HG03439 (cell line): Measurements from ENCODE around the gene KLHL29.

Source experiments
- ATAC-seq: cut with Tn5 transposase; IDR thresholded peaks from one replicate; pipeline ENCODE4 v1.9.1; 2021; ENCODE audit warnings: mild to moderate bottlenecking, moderate library complexity; ENCODE audit not compliant: unreplicated experiment

KLHL29 gene

GRCh38 chr2:23686405-23687029, 301.5 kb downstream of the KLHL29 start:
- ATAC-seq, result no peak

DNA sequence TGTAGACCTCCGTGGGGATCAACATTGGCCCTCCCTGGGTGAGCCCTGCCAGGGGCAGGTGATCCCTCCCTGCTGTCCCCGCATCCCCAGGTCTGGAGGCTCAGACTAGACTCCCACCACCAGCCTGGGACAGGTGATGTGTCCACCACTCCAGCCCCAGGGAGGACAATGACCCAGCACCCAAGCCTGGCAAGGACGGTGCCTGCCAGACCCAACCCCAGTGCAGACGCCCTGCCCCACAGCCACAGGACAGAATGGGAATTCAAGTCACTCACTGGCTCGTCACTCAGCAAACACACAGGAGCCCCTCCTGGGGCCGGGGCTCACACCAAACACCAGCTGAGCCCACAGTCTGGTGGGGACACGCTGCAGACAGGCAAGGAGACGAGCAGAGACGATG, 302.2 kb downstream of the KLHL29 start:
- ATAC-seq, result no peak

GRCh38 chr2:23687713-23688112, 302.7 kb downstream of the KLHL29 start:
- ATAC-seq, result no peak

DNA sequence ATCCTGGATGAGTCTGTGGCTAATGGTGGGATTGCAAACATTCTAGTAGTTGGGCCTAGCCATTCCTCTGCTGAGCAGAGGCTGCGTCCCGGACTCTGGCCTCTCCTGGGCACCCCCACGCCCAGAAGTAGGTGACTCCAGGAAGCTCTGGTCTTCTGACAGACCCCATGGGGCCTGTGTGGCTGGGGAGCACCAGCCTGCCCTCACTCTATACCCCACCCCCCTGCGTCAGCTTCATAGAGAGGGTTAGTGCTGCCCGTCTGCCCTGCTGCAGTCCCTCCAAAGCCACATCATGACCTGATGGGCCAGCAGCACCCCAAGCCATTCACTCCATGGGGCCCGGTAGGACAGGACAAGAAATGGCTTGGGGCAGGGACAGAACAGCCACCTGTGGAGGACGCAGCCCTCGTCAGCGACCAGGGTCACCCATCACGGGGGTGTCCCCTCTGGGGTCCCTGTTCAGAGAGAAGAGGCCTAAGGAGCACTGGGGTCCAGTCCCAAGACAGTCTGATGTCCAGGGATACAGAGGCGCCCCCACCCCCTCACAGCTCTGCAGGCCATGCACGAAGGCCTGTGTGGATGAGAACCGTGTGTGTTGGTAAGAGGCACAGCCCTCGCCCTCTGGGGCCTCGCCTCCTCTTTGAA, 303.6 kb downstream of the KLHL29 start:
- ATAC-seq, result no peak

GRCh38 chr2:23689131-23689700, 304.2 kb downstream of the KLHL29 start:
- no peak for ATAC-seq

GRCh38 chr2:23689891-23690290, 304.9 kb downstream of the KLHL29 start:
- no peak for ATAC-seq

- no peak for ATAC-seq
Measured at GRCh38 chr2:23690421-23691105, 305.6 kb downstream of the KLHL29 start.

DNA sequence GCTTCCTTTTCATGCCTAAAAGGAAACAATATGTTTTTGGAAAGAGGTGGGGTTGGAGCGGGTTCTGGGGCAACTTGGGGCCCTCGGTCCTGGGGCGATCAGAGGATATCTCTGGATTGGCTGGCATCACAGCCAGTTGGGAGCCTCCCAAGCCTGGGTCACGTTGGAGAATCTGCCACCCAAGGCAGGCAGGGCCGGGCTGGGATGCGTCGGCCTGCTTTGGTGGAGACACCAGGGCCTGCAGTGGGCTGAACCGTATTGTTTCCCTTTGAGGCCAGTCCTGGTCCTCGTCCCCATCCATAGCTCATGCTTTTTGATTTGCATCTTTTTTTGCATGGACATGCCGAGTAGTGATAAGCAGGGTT, 306.1 kb downstream of the KLHL29 start:
- no peak for ATAC-seq

DNA sequence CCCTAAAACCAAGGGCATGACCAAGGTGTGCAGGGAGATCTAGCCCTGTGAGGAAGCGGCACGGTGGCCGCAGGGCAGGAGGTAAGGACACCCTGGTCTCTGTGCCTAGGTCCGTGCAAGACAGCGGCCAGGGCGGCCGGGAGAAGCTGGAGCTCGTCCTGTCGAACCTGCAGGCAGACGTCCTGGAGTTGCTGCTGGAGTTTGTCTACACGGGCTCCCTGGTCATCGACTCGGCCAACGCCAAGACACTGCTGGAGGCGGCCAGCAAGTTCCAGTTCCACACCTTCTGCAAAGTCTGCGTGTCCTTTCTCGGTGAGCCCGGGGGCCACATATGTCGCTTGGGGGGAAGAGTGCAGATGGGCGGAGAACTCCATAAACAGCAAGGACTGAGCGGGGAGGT, 306.6 kb downstream of the KLHL29 start:
- no peak for ATAC-seq

- no peak for ATAC-seq
Measured at GRCh38 chr2:23692263-23692662, 307.3 kb downstream of the KLHL29 start.

GRCh38 chr2:23692851-23693605, 308.0 kb downstream of the KLHL29 start:
- ATAC-seq, result no peak

GRCh38 chr2:23693606-23693951, 308.6 kb downstream of the KLHL29 start:
- ATAC-seq, result no peak

- no peak for ATAC-seq
Measured at GRCh38 chr2:23694058-23695045, 309.4 kb downstream of the KLHL29 start.

GRCh38 chr2:23695214-23695889, 310.4 kb downstream of the KLHL29 start:
- no peak for ATAC-seq

GRCh38 chr2:23695890-23696751, 311.1 kb downstream of the KLHL29 start:
- no peak for ATAC-seq

- no peak for ATAC-seq
Measured at GRCh38 chr2:23696752-23697045, 311.7 kb downstream of the KLHL29 start.

- no peak for ATAC-seq
Measured at GRCh38 chr2:23697256-23698075, 312.5 kb downstream of the KLHL29 start.

DNA sequence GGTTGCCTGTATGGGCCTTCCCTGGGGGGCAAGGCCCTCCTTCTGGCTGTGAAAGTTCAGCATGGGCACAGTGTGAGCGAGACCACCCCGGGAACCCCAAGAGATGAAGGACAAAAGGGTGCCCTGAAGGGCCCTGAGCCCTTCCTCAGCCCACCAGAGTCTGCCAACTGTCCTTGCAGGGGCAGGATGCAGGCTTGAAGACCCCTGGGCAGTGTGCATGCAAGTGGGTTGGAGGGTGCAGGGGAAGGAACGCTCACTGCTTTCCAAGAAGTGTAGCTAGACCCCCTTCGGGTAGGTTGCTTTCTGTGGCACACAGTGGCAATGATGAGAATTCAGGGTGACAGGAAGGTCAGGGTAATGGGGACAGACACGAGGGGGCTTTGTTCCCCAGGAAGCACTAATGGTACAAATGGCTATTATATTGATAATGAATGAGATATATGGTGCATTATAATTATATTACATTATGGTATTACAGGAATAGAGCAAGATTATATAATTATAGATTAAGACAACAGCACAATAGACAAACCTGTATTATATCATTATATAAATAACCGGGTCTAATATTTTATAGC, 313.2 kb downstream of the KLHL29 start:
- no peak for ATAC-seq
